Osteocyte (in vitro differentiated cells): ENCODE data around the gene WNT2. TPM values are rescaled to one million over a fixed set of nuclear protein-coding genes. Genes with fewer than 3 reads are reported as not detected.

Source experiments
- DNase-seq: peaks from one replicate; pipeline ENCODE4 v3.0.0; 2021; ENCODE audit warnings: mixed read lengths; ENCODE audit not compliant: unreplicated experiment; ENCODE audit errors: extremely low spot score
- H3K27ac Mint-ChIP-seq: one replicate; pipeline ENCODE4 v1.8.0; 2021; ENCODE audit warnings: mild to moderate bottlenecking, mixed read lengths; ENCODE audit not compliant: unreplicated experiment
- H3K27me3 Mint-ChIP-seq: one replicate; pipeline ENCODE4 v1.8.0; 2021; ENCODE audit warnings: mixed read lengths; ENCODE audit not compliant: unreplicated experiment
- H3K36me3 Mint-ChIP-seq: one replicate; pipeline ENCODE4 v1.8.0; 2021; ENCODE audit warnings: mixed read lengths; ENCODE audit not compliant: unreplicated experiment
- H3K4me1 Mint-ChIP-seq: one replicate; pipeline ENCODE4 v1.8.0; 2021; ENCODE audit warnings: mixed read lengths; ENCODE audit not compliant: unreplicated experiment
- H3K4me3 Mint-ChIP-seq: one replicate; pipeline ENCODE4 v1.8.0; 2021; ENCODE audit warnings: mild to moderate bottlenecking, moderate library complexity, mixed read lengths; ENCODE audit not compliant: unreplicated experiment
- H3K9me3 Mint-ChIP-seq: one replicate; pipeline ENCODE4 v1.8.0; 2021; ENCODE audit warnings: mixed read lengths; ENCODE audit not compliant: unreplicated experiment
- total RNA-seq: library from RNA; stranded (reverse); gene quantifications from 2 replicates; pipeline ENCODE4 v1.2.1, GENCODE V29; 2021
- TF ChIP-seq, protein P1 (sequence below): fragments of 200-600 bp; sonication (generic); IDR thresholded peaks from 2 replicates; pipeline ENCODE4 v1.5.0; 2021; ENCODE audit warnings: antibody characterized with exemption, mild to moderate bottlenecking, moderate library complexity

The WNT2 gene
- total RNA-seq, 1 donor from 2014 or later: 9.5 TPM

DNA sequence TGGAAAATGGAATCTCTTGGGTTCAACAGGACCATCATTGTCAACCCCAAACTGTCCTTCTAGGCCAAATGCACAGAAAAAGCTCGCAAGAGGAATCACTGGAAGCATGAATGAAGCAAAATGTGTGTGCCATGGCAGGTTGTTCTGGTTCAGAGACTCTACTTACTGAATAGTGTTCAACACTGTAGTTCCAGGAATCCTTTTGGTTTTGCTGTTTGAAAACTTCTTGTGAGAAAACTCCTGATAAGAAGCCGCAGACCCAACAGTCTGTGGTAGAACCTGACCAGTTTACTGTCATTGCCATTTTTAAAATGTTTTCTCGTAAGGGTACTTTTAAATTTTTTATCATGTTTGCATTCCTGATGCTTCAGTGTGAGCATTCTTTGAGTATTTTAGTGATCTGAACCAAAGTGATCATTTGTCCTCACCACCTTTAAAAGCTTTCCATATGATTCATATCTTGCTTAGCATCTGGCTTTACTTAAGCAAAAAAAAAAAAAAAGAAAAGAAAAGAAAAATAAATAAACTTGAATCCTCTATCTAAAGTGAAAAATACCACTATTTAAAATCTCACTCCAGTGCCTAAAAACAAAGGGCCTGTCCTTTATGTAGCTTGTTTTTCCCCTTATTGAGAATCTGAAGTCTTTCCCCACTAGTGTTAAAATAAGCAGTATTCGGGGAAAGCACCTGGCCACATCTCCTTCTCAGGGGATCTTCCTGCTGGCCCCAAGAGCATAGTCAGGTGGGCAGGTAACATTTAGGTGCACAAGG lies 92.4 kb downstream of the WNT2 start:
- no peak for DNase-seq

DNA sequence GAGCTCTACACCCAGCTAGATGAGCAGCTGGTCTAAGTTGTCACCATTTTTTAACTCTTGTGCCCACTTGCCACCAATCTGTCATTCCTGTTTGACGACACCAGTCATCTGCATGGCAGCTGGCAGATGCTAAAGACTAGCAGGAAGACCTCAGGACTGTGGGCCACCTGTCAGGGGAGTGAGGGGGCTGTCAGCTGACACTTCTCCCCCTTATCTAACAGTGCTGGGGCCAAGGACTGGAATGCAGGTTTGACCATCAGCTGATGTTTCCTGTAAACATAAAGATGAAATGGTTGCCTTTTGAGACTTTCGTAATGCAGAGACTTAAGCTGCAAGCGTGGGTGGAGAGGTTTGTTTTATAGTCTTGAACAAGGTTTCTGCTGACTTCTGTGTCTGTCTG lies 93.5 kb downstream of the WNT2 start:
- Mint-ChIP-seq H3K4me3 (no peak overlapping the region), H3K9me3 (no peaks in the 10 kb centered on the region)

More for the DNA sequence above, 92.4 kb downstream of the WNT2 start:
- TF ChIP-seq, protein P1, sequence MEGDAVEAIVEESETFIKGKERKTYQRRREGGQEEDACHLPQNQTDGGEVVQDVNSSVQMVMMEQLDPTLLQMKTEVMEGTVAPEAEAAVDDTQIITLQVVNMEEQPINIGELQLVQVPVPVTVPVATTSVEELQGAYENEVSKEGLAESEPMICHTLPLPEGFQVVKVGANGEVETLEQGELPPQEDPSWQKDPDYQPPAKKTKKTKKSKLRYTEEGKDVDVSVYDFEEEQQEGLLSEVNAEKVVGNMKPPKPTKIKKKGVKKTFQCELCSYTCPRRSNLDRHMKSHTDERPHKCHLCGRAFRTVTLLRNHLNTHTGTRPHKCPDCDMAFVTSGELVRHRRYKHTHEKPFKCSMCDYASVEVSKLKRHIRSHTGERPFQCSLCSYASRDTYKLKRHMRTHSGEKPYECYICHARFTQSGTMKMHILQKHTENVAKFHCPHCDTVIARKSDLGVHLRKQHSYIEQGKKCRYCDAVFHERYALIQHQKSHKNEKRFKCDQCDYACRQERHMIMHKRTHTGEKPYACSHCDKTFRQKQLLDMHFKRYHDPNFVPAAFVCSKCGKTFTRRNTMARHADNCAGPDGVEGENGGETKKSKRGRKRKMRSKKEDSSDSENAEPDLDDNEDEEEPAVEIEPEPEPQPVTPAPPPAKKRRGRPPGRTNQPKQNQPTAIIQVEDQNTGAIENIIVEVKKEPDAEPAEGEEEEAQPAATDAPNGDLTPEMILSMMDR: no peak
- H3K36me3 Mint-ChIP-seq: peaks cover 33% of the 10 kb centered on the region
- no peaks in the 10 kb centered on the region for H3K27me3 Mint-ChIP-seq
- peaks cover 30% of the 10 kb centered on the region for H3K4me1 Mint-ChIP-seq
- H3K4me3 Mint-ChIP-seq: no peak overlapping the region
- H3K9me3 Mint-ChIP-seq: peaks cover 4% of the 10 kb centered on the region
- peak overlapping the region; percentile 68 for H3K27ac Mint-ChIP-seq

DNA sequence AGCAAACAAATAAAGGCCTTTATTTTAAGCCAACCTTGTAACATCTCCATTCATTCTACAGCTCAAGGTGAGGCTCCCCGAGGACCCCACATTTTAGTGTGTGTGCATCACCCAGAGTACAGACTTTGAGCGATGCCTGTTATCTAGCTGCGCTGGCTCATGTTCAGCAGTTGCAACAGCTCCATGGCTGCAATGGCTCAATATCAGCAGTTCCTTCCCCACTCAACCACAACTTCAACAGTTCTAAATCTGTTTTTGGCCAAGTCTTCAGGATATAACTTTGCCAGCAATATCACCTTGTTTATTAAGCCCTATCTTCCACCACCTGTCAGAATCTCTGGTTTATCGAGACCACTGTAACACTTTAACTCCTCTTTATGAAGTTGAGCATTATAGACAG lies 95.8 kb downstream of the WNT2 start:
- H3K4me1 Mint-ChIP-seq: peaks cover 30% of the 10 kb centered on the region
- no peak overlapping the region for H3K27ac Mint-ChIP-seq
- no peak for DNase-seq
- TF ChIP-seq, protein P1: no peak
- H3K9me3 Mint-ChIP-seq: no peaks in the 10 kb centered on the region
- peaks cover 59% of the 10 kb centered on the region for H3K36me3 Mint-ChIP-seq
- H3K4me3 Mint-ChIP-seq: no peak overlapping the region
- no peaks in the 10 kb centered on the region for H3K27me3 Mint-ChIP-seq

More for the DNA sequence above, 93.5 kb downstream of the WNT2 start:
- peaks cover 40% of the 10 kb centered on the region for H3K36me3 Mint-ChIP-seq
- H3K27me3 Mint-ChIP-seq: no peaks in the 10 kb centered on the region
- peak overlapping the region; percentile 68 for H3K27ac Mint-ChIP-seq
- H3K4me1 Mint-ChIP-seq: peaks cover 30% of the 10 kb centered on the region
- TF ChIP-seq, protein P1: no peak
- no peak for DNase-seq

DNA sequence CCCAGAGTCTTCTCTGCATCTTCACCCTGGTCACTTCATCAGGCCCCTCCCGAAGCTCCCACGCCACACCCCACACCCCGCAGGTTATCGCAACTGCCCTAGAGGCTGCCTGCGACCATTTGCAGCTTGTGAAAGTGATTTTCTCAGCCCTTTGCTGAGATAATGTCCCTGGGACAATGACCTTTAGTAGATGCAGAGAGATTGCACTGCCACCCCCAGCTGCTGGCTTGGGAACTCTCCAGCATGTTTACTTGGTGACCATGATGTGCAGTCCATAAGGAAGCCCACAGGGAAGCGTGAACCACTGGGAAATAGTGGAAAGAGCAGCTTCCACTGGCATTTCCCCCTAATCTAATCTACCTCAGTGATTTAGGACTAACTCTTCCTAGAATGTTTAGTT lies 97.3 kb downstream of the WNT2 start:
- Mint-ChIP-seq H3K4me1 (peaks cover 21% of the 10 kb centered on the region), H3K4me3 (no peak overlapping the region), H3K27me3 (no peaks in the 10 kb centered on the region), H3K36me3 (peaks cover 68% of the 10 kb centered on the region), H3K27ac (no peak overlapping the region), H3K9me3 (no peaks in the 10 kb centered on the region)
- TF ChIP-seq, protein P1: no peak
- DNase-seq: no peak

Other genes with a start within 250 kb of the WNT2 start
- gene ASZ1, start 104.4 kb upstream of the WNT2 start, total RNA-seq: not detected in 2 replicates
- not detected in 2 replicates for gene CFTR, start 157.0 kb upstream of the WNT2 start, total RNA-seq